Panc1 (cell line): ENCODE measurements around the gene SH3TC2. TPM values are rescaled to one million over a fixed set of nuclear protein-coding genes. Genes with fewer than 3 reads are reported as not detected.

Source experiments
- ATAC-seq: fragments of 200-7000 bp; cut with Tn5 transposase; 2 replicates; pipeline ENCODE4 v1.9.1; 2020; ENCODE audit warnings: mild to moderate bottlenecking, moderate library complexity
- BruUV-seq: library from RNA; stranded (reverse); fragments of 400-500 nt; replicated peaks from 2 replicates; lab custom pipeline; 2021; lab: Mats Ljungman, UMichigan
- CTCF ChIA-PET: fragments of 300-600 bp; sonication (Branson Sonifier 250); formaldehyde crosslinking; loops from one replicate; lab custom pipeline; 2022; ENCODE audit warnings: antibody characterized with exemption; lab: Charles Lee
- POLR2A ChIA-PET: fragments of 300-600 bp; sonication (Branson Sonifier 250); formaldehyde crosslinking; loops from one replicate; lab custom pipeline; 2022; ENCODE audit warnings: antibody characterized with exemption; lab: Charles Lee
- DNase-seq: peaks from one replicate; pipeline ENCODE4 v3.0.0-alpha.2; 2010; ENCODE audit warnings: low read depth, low spot score
- H3K27ac ChIP-seq: 2 replicates; pipeline ENCODE4 v1.5.1; 2011; ENCODE audit warnings: mild to moderate bottlenecking, low read length, inconsistent platforms
- H3K27me3 ChIP-seq: fragments of 200-500 bp; sonication (Bioruptor generic); 2 replicates; pipeline ENCODE4 v1.6.0; 2014; ENCODE audit warnings: low read length, inconsistent platforms; ENCODE audit not compliant: control insufficient read depth, insufficient read depth
- H3K36me3 ChIP-seq: fragments of 200-500 bp; sonication (Bioruptor generic); 2 replicates; pipeline ENCODE4 v1.5.1; 2014; ENCODE audit warnings: inconsistent platforms, mild to moderate bottlenecking, low read length, moderate library complexity; ENCODE audit not compliant: control insufficient read depth, insufficient read depth
- H3K4me1 ChIP-seq: 2 replicates; pipeline ENCODE4 v1.5.1; 2011; ENCODE audit warnings: inconsistent platforms, mild to moderate bottlenecking, low read length, moderate library complexity; ENCODE audit not compliant: control insufficient read depth, insufficient read depth
- H3K4me3 ChIP-seq, 2 experiments: 2 replicates each; pipeline ENCODE4 v1.5.1; 2011 to 2012; ENCODE audit warnings: low read depth in 2 of 2, low read length in 2 of 2, mild to moderate bottlenecking in 2 of 2, inconsistent platforms in 1 of 2, moderate library complexity in 1 of 2
- H3K9me3 ChIP-seq: fragments of 200-500 bp; sonication (Bioruptor generic); 2 replicates; pipeline ENCODE4 v1.5.1; 2014; ENCODE audit warnings: low read depth, mild to moderate bottlenecking, inconsistent platforms, low read length, moderate library complexity; ENCODE audit not compliant: control insufficient read depth, insufficient read depth
- CTCF ChIP-seq: fragments of 450-650 bp; IDR thresholded peaks from 2 replicates; pipeline ENCODE4 v1.5.1; 2017; ENCODE audit warnings: mild to moderate bottlenecking
- POLR2AphosphoS5 ChIP-seq: IDR thresholded peaks from 2 replicates; pipeline ENCODE4 v1.6.1; 2012; ENCODE audit warnings: mild to moderate bottlenecking, low read depth, low read length, moderate library complexity
- REST ChIP-seq, 2 experiments: IDR thresholded peaks; 2 replicates each; pipeline ENCODE4 v1.6.1; 2011 to 2012; ENCODE audit warnings: low read depth in 2 of 2, control low read depth in 1 of 2, low read length in 1 of 2, mild to moderate bottlenecking in 1 of 2, moderate library complexity in 1 of 2; ENCODE audit not compliant: insufficient read depth in 1 of 2
- SIN3A ChIP-seq: IDR thresholded peaks from 2 replicates; pipeline ENCODE4 v1.6.1; 2012; ENCODE audit warnings: low read depth, mild to moderate bottlenecking, low read length, moderate library complexity, borderline replicate concordance; ENCODE audit not compliant: insufficient read depth
- TCF7L2 ChIP-seq: IDR thresholded peaks from 2 replicates; pipeline ENCODE4 v1.6.1; 2011; ENCODE audit warnings: mild to moderate bottlenecking, low read depth, low read length, inconsistent platforms
- in situ Hi-C: cut with HindIII; loops from 2 replicates; pipeline ENCODE4 v1.10.0; 2016; ENCODE audit warnings: low sequenced_read_pairs, low pct_unique_long_range_greater_than_20kb
- intact Hi-C: fragments of 100-400 bp; cut with micrococcal nuclease; formaldehyde crosslinking; loops from one replicate; pipeline ENCODE4 v1.10.0; 2022; ENCODE audit not compliant: unreplicated experiment
- total RNA-seq: library from RNA; stranded (reverse); gene quantifications from one replicate; pipeline ENCODE4 v1.2.1, GENCODE V29; 2021; ENCODE audit not compliant: unreplicated experiment

Gene SH3TC2
- total RNA-seq, 1 experiment from 2014 or later: 0.33 TPM

DNA sequence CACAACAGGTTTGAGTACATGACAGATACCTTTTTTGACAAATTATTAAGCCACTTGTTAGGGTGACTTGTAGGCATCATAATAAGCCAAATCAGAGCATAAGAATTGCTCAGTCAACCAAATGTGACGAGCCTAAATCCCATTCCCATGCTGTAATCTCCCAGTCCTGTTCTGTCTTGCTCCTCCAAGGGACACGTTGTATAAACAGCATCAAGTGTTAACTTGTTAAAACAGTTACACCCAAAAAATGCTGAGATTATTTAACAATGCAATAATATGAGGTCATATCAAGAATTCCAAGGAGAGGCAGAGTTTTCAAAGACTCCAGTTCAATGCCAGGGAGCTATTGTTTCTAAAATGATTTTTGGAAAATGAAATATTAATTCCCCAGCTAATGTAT, 76.2 kb downstream of the SH3TC2 start:
- in situ Hi-C loops: no loop called here
- no peak for TF ChIP-seq REST (IDR thresholded peaks at IDR 0.05; ENCODE audit: insufficient read depth in 1 of 2, low read depth in 2 of 2, low read length in 1 of 2)
- no peak for TF ChIP-seq SIN3A
- no peak for TF ChIP-seq POLR2AphosphoS5
- TF ChIP-seq TCF7L2: no peak
- TF ChIP-seq CTCF: no peak
- intact Hi-C loops: no loop called here
- ChIA-PET POLR2A (no interaction called here), CTCF (no interaction called here)
- ATAC-seq (no peak), DNase-seq (no peak)
- H3K4me3 ChIP-seq: no peak overlapping the region
- no peaks in the 10 kb centered on the region for H3K4me1 ChIP-seq
- BruUV-seq: no TSS peak
- no peaks in the 10 kb centered on the region for H3K27me3 ChIP-seq
- no peaks in the 10 kb centered on the region for H3K36me3 ChIP-seq
- no peaks in the 10 kb centered on the region; the same call in 1 of the 2 replicates for H3K9me3 ChIP-seq
- H3K27ac ChIP-seq: no peak overlapping the region

DNA sequence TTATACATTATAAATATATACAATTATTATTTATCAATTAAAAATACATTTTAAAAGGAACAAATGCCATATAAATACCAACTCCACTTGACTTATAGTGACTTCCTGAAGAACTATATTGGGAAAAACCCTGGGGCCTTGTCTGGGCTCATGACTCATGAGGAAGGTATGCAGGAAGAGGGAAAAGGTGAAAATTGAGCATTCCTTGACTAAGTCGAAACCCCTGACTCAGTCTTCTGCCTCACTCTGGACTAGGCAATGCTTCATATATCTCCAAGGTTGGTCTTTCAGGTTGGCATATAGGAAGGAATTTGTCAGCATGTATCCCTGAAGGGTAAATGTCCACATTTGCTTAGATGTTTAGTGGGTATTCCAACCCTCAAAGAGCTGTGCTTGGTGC, 78.5 kb downstream of the SH3TC2 start:
- POLR2A ChIA-PET: no interaction called here
- peak; percentile 64; the same call in 1 of the 2 replicates for ATAC-seq

More for the DNA sequence above, 78.5 kb downstream of the SH3TC2 start:
- no peaks in the 10 kb centered on the region for H3K4me1 ChIP-seq
- H3K4me3 ChIP-seq: no peak overlapping the region
- no peaks in the 10 kb centered on the region for H3K36me3 ChIP-seq
- H3K27me3 ChIP-seq: no peaks in the 10 kb centered on the region
- DNase-seq: peak; percentile 51
- H3K27ac ChIP-seq: no peak overlapping the region
- no peak for TF ChIP-seq TCF7L2
- TF ChIP-seq REST (IDR thresholded peaks at IDR 0.05; ENCODE audit: insufficient read depth in 1 of 2, low read depth in 2 of 2, low read length in 1 of 2): no peak
- TF ChIP-seq SIN3A: no peak
- no peak for TF ChIP-seq POLR2AphosphoS5
- TF ChIP-seq CTCF: no peak
- in situ Hi-C loops: no loop called here
- intact Hi-C loops: no loop called here
- H3K9me3 ChIP-seq: no peaks in the 10 kb centered on the region; the same call in 1 of the 2 replicates
- CTCF ChIA-PET: no interaction called here
- no TSS peak for BruUV-seq
